ENCODE measurements around the gene NEUROG2.

The NEUROG2 gene

DNA sequence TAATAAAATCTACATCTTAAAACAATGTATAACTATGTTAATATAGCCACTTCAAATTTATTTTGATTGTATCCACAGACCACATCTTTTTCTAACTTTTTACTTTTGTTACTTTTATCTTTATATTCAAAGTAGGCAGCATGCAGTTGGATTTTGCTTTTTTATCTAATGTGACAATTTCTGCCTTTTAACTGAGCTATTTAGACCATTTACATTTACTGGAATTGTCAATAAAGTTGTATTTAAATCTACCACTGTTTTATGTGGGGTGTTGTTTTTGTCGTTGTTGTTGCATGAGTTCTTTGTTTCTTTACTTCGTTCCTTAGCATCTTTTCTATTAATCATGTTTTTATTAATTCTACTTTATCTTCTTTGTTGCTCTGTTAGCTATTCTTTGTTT lies 42.0 kb downstream of the NEUROG2 start:
- DNase-seq = no peak

DNA sequence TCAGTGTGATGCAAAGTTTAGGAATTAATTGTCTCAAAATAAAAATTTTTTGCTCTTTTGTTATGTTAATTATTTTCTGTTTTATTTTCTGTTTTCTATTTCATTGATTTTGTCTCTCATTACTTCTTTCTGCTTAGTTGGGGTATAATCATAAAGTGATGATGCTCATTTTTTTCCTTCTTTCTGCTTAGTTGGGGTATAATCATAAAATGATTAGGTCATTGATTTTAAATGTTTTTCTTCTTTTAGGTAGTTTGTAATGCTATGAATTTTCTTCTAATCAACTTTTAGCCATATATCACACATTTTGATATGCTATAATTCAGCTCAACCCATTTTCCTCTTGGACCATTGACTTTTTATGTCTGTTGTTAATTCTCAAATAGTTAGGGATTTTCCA lies 43.7 kb downstream of the NEUROG2 start:
- DNase-seq = no peak
